Measurements from ENCODE around the gene SF1. TPM values are rescaled to one million over a fixed set of nuclear protein-coding genes. Genes with fewer than 3 reads are reported as not detected.
A peak's percentile ranks its signal among the peaks of the same experiment; 100 is the strongest.

Gene SF1
- total RNA-seq, 2 experiments from 2014 or later = 1,632 to 1,657 TPM

DNA sequence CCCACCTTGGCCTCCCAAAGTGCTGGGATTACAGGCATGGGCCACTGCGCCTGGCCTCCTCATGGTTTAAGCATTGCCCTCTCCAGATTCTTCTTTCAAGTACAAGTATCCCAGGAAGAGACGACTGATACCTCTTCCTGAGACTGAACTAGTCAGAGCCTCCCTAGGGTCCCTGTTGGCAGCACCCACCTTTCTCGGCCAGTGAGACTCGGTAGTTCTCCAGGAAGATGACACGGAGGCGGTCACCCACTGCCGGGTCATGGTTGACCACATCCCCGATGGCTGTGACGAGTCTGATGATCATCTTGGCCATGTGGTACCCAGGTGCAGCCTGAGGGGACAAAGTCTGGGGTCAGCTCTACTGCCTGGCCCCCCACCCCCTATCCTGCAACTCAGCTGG lies 27.2 kb downstream of the SF1 start:
- intact Hi-C loops (cut with DNase I, micrococcal nuclease) = no loop called here

DNA sequence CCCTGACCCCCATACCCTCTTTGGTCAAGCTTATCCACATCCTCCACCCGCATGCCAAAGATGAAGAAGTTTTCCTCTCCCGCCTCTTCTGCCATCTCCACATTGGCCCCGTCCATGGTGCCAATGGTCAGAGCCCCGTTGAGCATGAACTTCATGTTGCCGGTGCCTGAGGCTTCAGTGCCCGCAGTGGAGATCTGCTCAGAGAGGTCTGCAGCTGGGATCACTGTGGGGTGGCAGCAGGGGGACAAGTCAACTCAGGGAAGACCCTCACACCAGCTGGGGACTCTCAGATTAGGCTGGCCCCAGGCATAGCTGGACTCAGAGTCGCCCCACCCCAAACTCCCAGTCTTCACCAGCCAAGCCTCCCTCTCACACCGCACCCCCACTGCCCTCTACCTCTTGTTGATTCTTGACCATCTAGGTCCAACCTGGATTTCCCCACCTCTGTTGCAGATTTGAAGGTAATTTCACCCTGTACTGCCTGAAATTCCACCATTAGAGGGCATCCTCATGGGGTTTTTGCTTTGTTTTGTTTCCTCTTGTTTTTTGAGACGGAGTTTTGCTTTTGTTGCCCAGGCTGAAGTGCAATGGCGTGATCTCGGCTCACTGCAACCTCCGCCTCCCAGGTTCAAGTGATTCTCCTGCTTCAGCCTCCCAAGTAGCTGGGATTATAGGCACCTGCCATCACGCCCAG lies 27.8 kb downstream of the SF1 start:
- H3K27me3 ChIP-seq (ENCODE audit: control insufficient read depth in 1 of 2, insufficient read depth in 2 of 2, low read length in 2 of 2) = no peaks in the 10 kb centered on the region
- peaks cover 41% of the 10 kb centered on the region for H3K4me1 ChIP-seq (ENCODE audit: insufficient read depth, low read length)
- Mint-ChIP-seq H3K9me3 (no peaks in the 10 kb centered on the region), H3K4me3 (peak overlapping the region; percentile 47), H3K27me3 (no peaks in the 10 kb centered on the region), H3K4me1 (ENCODE audit: low read depth) (peaks cover 33% of the 10 kb centered on the region), H3K36me3 (ENCODE audit: low read depth) (peaks cover 41% of the 10 kb centered on the region), H3K27ac (peak overlapping the region; percentile 45)
- H3K36me3 ChIP-seq (ENCODE audit: insufficient read depth, low read length) = peaks cover 25% of the 10 kb centered on the region
- H3K27ac ChIP-seq (ENCODE audit: low read depth in 1 of 2, low read length in 2 of 2) = no peak overlapping the region
- no peak overlapping the region for H3K4me3 ChIP-seq (ENCODE audit: low read length)
- DNase-seq (peak in 3 of 14 experiments; percentile 47 to 53 (median 52)), ATAC-seq (ENCODE audit: poor library complexity) (no peak)
- peak; percentile 40 for TF ChIP-seq CTCF (IDR thresholded peaks at IDR 0.05)
- intact Hi-C loops (cut with DNase I, micrococcal nuclease) = no loop called here
- H3K9me3 ChIP-seq (ENCODE audit: control insufficient read depth in 1 of 2, insufficient read depth in 1 of 2, low read length in 2 of 2) = no peaks in the 10 kb centered on the region
- ChIA-PET CTCF (interaction anchor here (1.0 kb wide), 1 partner anchor 10 kb away, joined by 4 read pairs; no protein-coding TSS in a partner anchor), POLR2A (interaction anchor here (2.7 to 18.7 kb wide), 2 partner anchors 11 to 28 kb away, joined by 10 to 634 read pairs; partner anchors contain the start of genes PYGM and SF1)

More for the DNA sequence above, 27.2 kb downstream of the SF1 start:
- ChIA-PET POLR2A (interaction anchor here (2.7 to 18.7 kb wide), 2 partner anchors 10 to 27 kb away, joined by 10 to 634 read pairs; partner anchors contain the start of genes PYGM and SF1), CTCF (no interaction called here)
- Histone ChIP-seq H3K36me3 (ENCODE audit: insufficient read depth, low read length) (peaks cover 25% of the 10 kb centered on the region), H3K27ac (ENCODE audit: low read depth in 1 of 2, low read length in 2 of 2) (no peak overlapping the region), H3K9me3 (ENCODE audit: control insufficient read depth in 1 of 2, insufficient read depth in 1 of 2, low read length in 2 of 2) (no peaks in the 10 kb centered on the region), H3K4me3 (ENCODE audit: low read length) (no peak overlapping the region), H3K4me1 (ENCODE audit: insufficient read depth, low read length) (peaks cover 40% of the 10 kb centered on the region), H3K27me3 (ENCODE audit: control insufficient read depth in 1 of 2, insufficient read depth in 2 of 2, low read length in 2 of 2) (no peaks in the 10 kb centered on the region)
- Mint-ChIP-seq H3K27ac (peak overlapping the region; percentile 45), H3K36me3 (ENCODE audit: low read depth) (peaks cover 38% of the 10 kb centered on the region), H3K4me1 (ENCODE audit: low read depth) (peaks cover 31% of the 10 kb centered on the region), H3K27me3 (no peaks in the 10 kb centered on the region), H3K9me3 (no peaks in the 10 kb centered on the region), H3K4me3 (no peak overlapping the region)
- TF ChIP-seq CTCF (IDR thresholded peaks at IDR 0.05) = no peak
- ATAC-seq (ENCODE audit: poor library complexity) (no peak), DNase-seq (no peak)

DNA sequence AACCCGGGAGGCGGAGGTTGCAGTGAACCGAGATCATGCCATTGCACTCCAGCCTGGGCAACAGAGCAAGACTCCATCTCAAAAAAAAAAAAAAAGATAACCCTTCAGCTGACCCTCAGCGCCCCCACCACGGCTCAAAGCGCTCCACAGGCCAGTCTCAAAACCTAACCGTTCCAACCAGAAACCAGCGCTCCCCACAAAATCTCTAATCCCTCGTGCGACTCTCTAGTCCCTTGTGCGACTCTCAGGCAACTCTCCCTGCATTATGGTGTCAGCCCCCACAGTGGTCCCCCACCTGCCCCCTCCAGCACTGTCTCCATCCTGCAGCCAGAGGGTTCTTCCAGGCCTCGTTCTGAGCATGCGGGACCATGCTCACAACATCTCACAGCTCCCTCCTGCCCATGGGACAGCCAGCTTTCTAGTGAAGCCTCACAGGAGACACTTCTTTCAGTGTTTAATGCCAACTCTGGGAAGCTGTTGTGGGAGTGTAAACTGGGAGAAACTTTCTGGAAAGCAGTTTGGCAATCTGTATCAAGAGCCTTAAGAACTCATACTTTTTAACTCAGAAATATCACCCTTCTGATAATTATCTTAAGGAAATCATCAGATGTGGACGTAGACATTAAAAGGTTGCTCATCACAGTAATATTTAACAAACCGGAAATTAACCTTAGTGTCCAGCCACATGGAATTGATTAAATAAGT lies 30.2 kb downstream of the SF1 start:
- Histone ChIP-seq H3K36me3 (ENCODE audit: insufficient read depth, low read length) (peaks cover 16% of the 10 kb centered on the region), H3K4me1 (ENCODE audit: insufficient read depth, low read length) (peaks cover 51% of the 10 kb centered on the region), H3K27me3 (ENCODE audit: control insufficient read depth in 1 of 2, insufficient read depth in 2 of 2, low read length in 2 of 2) (no peaks in the 10 kb centered on the region), H3K9me3 (ENCODE audit: control insufficient read depth in 1 of 2, insufficient read depth in 1 of 2, low read length in 2 of 2) (no peaks in the 10 kb centered on the region), H3K4me3 (ENCODE audit: low read length) (no peak overlapping the region), H3K27ac (ENCODE audit: low read depth in 1 of 2, low read length in 2 of 2) (no peak overlapping the region)
- Mint-ChIP-seq H3K4me3 (peak overlapping the region; percentile 79), H3K4me1 (ENCODE audit: low read depth) (peaks cover 38% of the 10 kb centered on the region), H3K27ac (peak overlapping the region; percentile 99), H3K36me3 (ENCODE audit: low read depth) (peaks cover 50% of the 10 kb centered on the region), H3K9me3 (no peaks in the 10 kb centered on the region), H3K27me3 (no peaks in the 10 kb centered on the region)
- no peak for TF ChIP-seq CTCF (IDR thresholded peaks at IDR 0.05)
- POLR2A ChIA-PET = interaction anchor here (11.6 to 18.7 kb wide), 2 partner anchors 13 to 26 kb away, joined by 596 to 634 read pairs; partner anchors contain the start of genes PYGM and SF1
- no peak for ATAC-seq (ENCODE audit: poor library complexity)
- intact Hi-C loops (cut with DNase I, micrococcal nuclease) = no loop called here
- CTCF ChIA-PET = interaction anchor here (0.8 to 1.2 kb wide), 3 partner anchors 15 to 54 kb away, joined by 3 read pairs; partner anchors contain the start of gene MAP4K2
- peak in 1 of 14 experiments; percentile 28 for DNase-seq

Data from CD4-positive, alpha-beta T cell (primary cell).